ENCODE measurements around the gene MAPK10.
"Not testable (repeated sequence)": the region's sequence is repeated elsewhere in the genome, so short reads cannot be mapped to it uniquely, and the experiment has no call there.

MAPK10 gene

GRCh38 chr4:86101841-86102240 lies 258.0 kb downstream of the MAPK10 start:
- no peak for DNase-seq (ENCODE audit: low read depth)

GRCh38 chr4:86101410-86101809 lies 258.4 kb downstream of the MAPK10 start:
- no peak for DNase-seq (ENCODE audit: low read depth)

GRCh38 chr4:86100539-86101215 lies 259.2 kb downstream of the MAPK10 start:
- no peak for DNase-seq (ENCODE audit: low read depth)

- no peak for DNase-seq (ENCODE audit: low read depth)
Observed at GRCh38 chr4:86099348-86099747, 260.5 kb downstream of the MAPK10 start.

- no peak for DNase-seq (ENCODE audit: low read depth)
Observed at GRCh38 chr4:86098691-86099090, 261.2 kb downstream of the MAPK10 start.

GRCh38 chr4:86096373-86096772 lies 263.5 kb downstream of the MAPK10 start:
- DNase-seq (ENCODE audit: low read depth): no peak

- no peak for DNase-seq (ENCODE audit: low read depth)
Observed at GRCh38 chr4:86092684-86093083, 267.2 kb downstream of the MAPK10 start.

- no peak for DNase-seq (ENCODE audit: low read depth)
Observed at GRCh38 chr4:86091201-86091600, 268.7 kb downstream of the MAPK10 start.

GRCh38 chr4:86089781-86090323 lies 270.0 kb downstream of the MAPK10 start:
- no peak for DNase-seq (ENCODE audit: low read depth)

- no peak for DNase-seq (ENCODE audit: low read depth)
Observed at GRCh38 chr4:86089053-86089452, 270.8 kb downstream of the MAPK10 start.

GRCh38 chr4:86075796-86076195 lies 284.1 kb downstream of the MAPK10 start:
- DNase-seq (ENCODE audit: low read depth): not testable (repeated sequence)

GRCh38 chr4:86060341-86060740 lies 299.5 kb downstream of the MAPK10 start:
- DNase-seq (ENCODE audit: low read depth): no peak

GRCh38 chr4:86058621-86059020 lies 301.2 kb downstream of the MAPK10 start:
- DNase-seq (ENCODE audit: low read depth): no peak

GRCh38 chr4:86055898-86056297 lies 304.0 kb downstream of the MAPK10 start:
- no peak for DNase-seq (ENCODE audit: low read depth)

- no peak for DNase-seq (ENCODE audit: low read depth)
Observed at GRCh38 chr4:86054286-86055032, 305.4 kb downstream of the MAPK10 start.

- no peak for DNase-seq (ENCODE audit: low read depth)
Observed at GRCh38 chr4:86050496-86050895, 309.4 kb downstream of the MAPK10 start.

- DNase-seq (ENCODE audit: low read depth): no peak
Observed at GRCh38 chr4:86048426-86048825, 311.4 kb downstream of the MAPK10 start.

- no peak for DNase-seq (ENCODE audit: low read depth)
Observed at GRCh38 chr4:86044593-86044985, 315.3 kb downstream of the MAPK10 start.

- DNase-seq (ENCODE audit: low read depth): no peak
Observed at GRCh38 chr4:86043755-86044592, 315.9 kb downstream of the MAPK10 start.

GRCh38 chr4:86038037-86038436 lies 321.8 kb downstream of the MAPK10 start:
- DNase-seq (ENCODE audit: low read depth): no peak

- no peak for DNase-seq (ENCODE audit: low read depth)
Observed at GRCh38 chr4:86036736-86037135, 323.1 kb downstream of the MAPK10 start.

- no peak for DNase-seq (ENCODE audit: low read depth)
Observed at GRCh38 chr4:86035688-86036087, 324.2 kb downstream of the MAPK10 start.
